Parathyroid adenoma (tissue), 2 donors: ENCODE results near the gene UNC13B.

Experiments
- H2AFZ ChIP-seq: fragments of 300-600 bp; sonication (generic); one replicate; pipeline ENCODE4 v1.7.0; 2017; ENCODE audit warnings: antibody characterized with exemption, mild to moderate bottlenecking
- H3K27ac ChIP-seq: fragments of 300-600 bp; sonication (generic); one replicate; pipeline ENCODE4 v1.7.0; 2017
- H3K27me3 ChIP-seq: fragments of 300-600 bp; sonication (generic); one replicate; pipeline ENCODE4 v1.7.0; 2017; ENCODE audit warnings: low read length; ENCODE audit not compliant: control insufficient read depth, insufficient read depth
- H3K36me3 ChIP-seq: fragments of 300-600 bp; sonication (generic); one replicate; pipeline ENCODE4 v1.7.0; 2017; ENCODE audit warnings: low read length; ENCODE audit not compliant: control insufficient read depth, insufficient read depth
- H3K4me1 ChIP-seq: fragments of 300-600 bp; sonication (generic); one replicate; pipeline ENCODE4 v1.7.0; 2017; ENCODE audit warnings: control low read depth
- H3K4me2 ChIP-seq: fragments of 300-600 bp; sonication (generic); one replicate; pipeline ENCODE4 v1.7.0; 2017; ENCODE audit warnings: low read length
- H3K4me3 ChIP-seq: fragments of 300-600 bp; sonication (generic); one replicate; pipeline ENCODE4 v1.7.0; 2017; ENCODE audit warnings: low read depth, low read length
- H3K79me2 ChIP-seq: fragments of 300-600 bp; sonication (generic); one replicate; pipeline ENCODE4 v1.7.0; 2017; ENCODE audit warnings: control low read depth
- H3K9ac ChIP-seq: fragments of 300-600 bp; sonication (generic); one replicate; pipeline ENCODE4 v1.7.0; 2017; ENCODE audit warnings: mild to moderate bottlenecking
- H3K9me3 ChIP-seq: fragments of 300-600 bp; sonication (generic); one replicate; pipeline ENCODE4 v1.7.0; 2017; ENCODE audit warnings: low read length; ENCODE audit not compliant: control insufficient read depth
- TF ChIP-seq, protein P1 (sequence below): fragments of 300-600 bp; sonication (generic); IDR thresholded peaks from one replicate; pipeline ENCODE4 v1.7.0; 2017; ENCODE audit warnings: antibody characterized with exemption, mild to moderate bottlenecking
- donor health status: primary hyperparathyroidism.

UNC13B gene

DNA sequence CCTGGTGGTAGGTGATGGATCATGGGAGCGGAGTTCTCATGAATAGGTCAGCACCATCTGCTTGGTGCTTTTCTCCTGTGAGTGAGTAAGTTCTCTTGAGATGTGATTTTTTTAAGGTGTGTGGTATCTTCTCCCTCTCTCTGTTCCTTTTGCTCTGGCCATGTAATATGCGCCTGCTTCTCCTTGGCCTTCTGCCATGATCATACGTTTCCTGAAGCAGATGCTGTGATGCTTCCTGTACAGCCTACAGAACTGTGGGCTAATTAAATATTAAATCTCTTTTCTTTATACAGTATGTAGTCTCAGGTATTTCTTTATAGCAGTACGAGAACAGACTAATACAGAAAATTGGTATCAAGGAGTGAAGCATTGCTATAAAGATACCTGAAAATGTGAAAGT is 36.4 kb downstream of the UNC13B start:
- no peaks in the 10 kb centered on the region for H3K27me3 ChIP-seq

DNA sequence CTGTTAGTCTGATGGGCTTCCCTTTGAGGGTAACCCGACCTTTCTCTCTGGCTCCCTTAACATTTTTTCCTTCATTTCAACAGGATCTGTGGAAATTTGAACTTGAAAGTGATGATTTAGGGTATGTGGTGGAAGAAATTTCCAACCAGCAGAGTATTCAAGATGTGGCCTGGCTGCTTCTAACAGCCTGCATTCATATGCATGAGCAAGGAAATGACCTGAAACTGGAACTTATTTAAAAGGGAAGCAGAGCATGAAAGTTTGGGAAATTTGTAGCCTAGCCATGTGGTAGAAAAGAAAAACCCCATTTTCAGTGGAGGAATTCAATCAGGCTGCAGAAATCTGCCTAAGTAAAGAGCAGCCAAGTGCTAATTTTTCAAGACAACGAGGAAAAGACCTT is 41.7 kb downstream of the UNC13B start:
- Histone ChIP-seq H3K9me3 (no peaks in the 10 kb centered on the region), H3K4me3 (no peak overlapping the region), H3K36me3 (no peaks in the 10 kb centered on the region), H3K27me3 (no peaks in the 10 kb centered on the region), H3K4me1 (no peaks in the 10 kb centered on the region), H3K27ac (no peak overlapping the region), H3K79me2 (no peaks in the 10 kb centered on the region), H3K9ac (no peak overlapping the region), H3K4me2 (no peak overlapping the region), H2AFZ (no peak overlapping the region)
- TF ChIP-seq, protein P1, sequence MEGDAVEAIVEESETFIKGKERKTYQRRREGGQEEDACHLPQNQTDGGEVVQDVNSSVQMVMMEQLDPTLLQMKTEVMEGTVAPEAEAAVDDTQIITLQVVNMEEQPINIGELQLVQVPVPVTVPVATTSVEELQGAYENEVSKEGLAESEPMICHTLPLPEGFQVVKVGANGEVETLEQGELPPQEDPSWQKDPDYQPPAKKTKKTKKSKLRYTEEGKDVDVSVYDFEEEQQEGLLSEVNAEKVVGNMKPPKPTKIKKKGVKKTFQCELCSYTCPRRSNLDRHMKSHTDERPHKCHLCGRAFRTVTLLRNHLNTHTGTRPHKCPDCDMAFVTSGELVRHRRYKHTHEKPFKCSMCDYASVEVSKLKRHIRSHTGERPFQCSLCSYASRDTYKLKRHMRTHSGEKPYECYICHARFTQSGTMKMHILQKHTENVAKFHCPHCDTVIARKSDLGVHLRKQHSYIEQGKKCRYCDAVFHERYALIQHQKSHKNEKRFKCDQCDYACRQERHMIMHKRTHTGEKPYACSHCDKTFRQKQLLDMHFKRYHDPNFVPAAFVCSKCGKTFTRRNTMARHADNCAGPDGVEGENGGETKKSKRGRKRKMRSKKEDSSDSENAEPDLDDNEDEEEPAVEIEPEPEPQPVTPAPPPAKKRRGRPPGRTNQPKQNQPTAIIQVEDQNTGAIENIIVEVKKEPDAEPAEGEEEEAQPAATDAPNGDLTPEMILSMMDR, result no peak

More for the DNA sequence above, 36.4 kb downstream of the UNC13B start:
- no peak overlapping the region for H3K4me2 ChIP-seq
- TF ChIP-seq, protein P1, result no peak
- H3K9me3 ChIP-seq, result no peaks in the 10 kb centered on the region
- no peaks in the 10 kb centered on the region for H3K4me1 ChIP-seq
- H3K36me3 ChIP-seq, result no peaks in the 10 kb centered on the region
- no peak overlapping the region for H3K9ac ChIP-seq
- no peak overlapping the region for H2AFZ ChIP-seq
- H3K27ac ChIP-seq, result no peak overlapping the region
- no peaks in the 10 kb centered on the region for H3K79me2 ChIP-seq
- H3K4me3 ChIP-seq, result no peak overlapping the region

DNA sequence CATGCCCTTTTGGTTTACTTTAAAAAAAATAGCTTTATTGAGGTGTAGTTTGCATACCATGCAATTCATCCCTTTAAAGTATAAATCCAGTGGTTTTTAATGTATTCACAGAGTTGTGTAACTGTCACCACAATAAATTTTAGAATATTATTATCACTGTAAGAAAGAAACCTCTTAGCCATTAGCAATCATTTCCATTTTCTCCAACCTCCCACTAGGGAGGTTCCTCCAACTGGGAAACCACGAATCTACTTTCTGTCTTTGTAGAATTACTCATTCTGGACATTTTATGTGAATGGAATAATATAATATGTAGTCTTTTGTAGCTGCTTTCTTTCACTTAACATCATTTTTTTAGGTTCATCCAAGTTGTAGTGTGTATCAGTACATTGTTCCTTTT is 43.5 kb downstream of the UNC13B start:
- Histone ChIP-seq H3K27me3 (no peaks in the 10 kb centered on the region), H3K4me3 (no peak overlapping the region), H3K9ac (no peak overlapping the region), H3K9me3 (no peaks in the 10 kb centered on the region), H3K27ac (no peak overlapping the region), H2AFZ (no peak overlapping the region), H3K4me2 (no peak overlapping the region), H3K4me1 (no peaks in the 10 kb centered on the region), H3K36me3 (no peaks in the 10 kb centered on the region), H3K79me2 (no peaks in the 10 kb centered on the region)
- TF ChIP-seq, protein P1, result no peak

DNA sequence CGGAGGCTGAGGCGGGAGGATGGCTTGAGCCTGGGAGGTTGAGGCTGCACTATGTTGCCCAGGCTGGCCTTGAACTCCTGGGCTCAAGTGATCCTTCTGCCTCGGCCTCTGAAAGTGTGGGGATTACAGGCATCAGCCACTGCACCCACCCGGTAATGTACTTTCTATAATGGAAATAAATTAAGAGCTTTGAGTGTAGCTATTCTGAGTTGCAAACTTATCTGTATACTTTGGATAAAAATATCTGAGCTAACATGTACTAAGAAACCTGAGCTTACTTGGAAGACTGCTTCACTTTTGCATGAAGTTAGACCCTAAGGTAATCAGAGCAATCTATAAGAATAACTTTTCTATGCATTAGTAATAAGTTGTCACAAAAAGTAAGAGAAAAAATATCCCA is 50.0 kb downstream of the UNC13B start:
- Histone ChIP-seq H3K27me3 (no peaks in the 10 kb centered on the region), H3K79me2 (no peaks in the 10 kb centered on the region), H3K27ac (no peak overlapping the region), H3K9ac (no peak overlapping the region), H3K4me2 (no peak overlapping the region), H3K9me3 (no peaks in the 10 kb centered on the region), H3K36me3 (no peaks in the 10 kb centered on the region), H3K4me1 (no peaks in the 10 kb centered on the region), H2AFZ (no peak overlapping the region), H3K4me3 (no peak overlapping the region)
- TF ChIP-seq, protein P1, result no peak

DNA sequence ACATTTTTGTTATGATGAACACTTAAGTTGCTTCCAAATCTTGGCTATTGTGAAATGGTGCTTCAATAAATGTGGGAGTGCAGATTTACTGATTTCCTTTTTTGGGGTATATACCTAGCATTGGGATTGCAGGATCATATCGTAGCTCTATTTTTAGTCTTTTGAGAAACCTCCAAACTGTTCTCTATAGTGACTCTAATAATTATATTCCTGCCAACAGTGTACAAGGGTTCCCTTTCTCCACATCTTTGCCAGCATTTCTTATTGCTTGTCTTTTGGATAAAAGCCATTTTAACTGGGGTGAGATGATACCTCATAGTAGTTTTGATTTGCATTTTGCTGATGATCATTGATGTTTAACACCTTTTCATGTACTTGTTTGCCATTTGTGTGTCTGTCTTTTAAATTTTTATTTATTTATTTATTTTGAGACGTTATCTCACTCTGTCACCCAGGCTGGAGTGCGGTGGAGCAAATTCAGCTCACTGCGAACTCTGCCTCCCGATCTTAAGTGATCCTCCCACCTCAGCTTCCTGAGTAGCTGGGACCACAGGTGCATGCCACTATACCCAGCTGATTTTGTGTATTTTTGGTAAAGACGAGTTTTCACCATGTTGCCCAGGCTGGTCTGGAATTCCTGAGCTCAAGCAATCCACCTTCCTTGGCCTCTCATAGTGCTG is 59.0 kb downstream of the UNC13B start:
- Histone ChIP-seq H3K79me2 (no peaks in the 10 kb centered on the region), H3K27me3 (no peaks in the 10 kb centered on the region), H3K4me3 (no peak overlapping the region), H3K4me2 (no peak overlapping the region), H2AFZ (no peak overlapping the region), H3K4me1 (no peaks in the 10 kb centered on the region), H3K27ac (no peak overlapping the region), H3K36me3 (no peaks in the 10 kb centered on the region), H3K9ac (no peak overlapping the region), H3K9me3 (no peaks in the 10 kb centered on the region)
- TF ChIP-seq, protein P1, result no peak
